ENCODE results near the gene ATG7.
A peak's percentile ranks its signal among the peaks of the same experiment; 100 is the strongest.

ATG7 gene

DNA sequence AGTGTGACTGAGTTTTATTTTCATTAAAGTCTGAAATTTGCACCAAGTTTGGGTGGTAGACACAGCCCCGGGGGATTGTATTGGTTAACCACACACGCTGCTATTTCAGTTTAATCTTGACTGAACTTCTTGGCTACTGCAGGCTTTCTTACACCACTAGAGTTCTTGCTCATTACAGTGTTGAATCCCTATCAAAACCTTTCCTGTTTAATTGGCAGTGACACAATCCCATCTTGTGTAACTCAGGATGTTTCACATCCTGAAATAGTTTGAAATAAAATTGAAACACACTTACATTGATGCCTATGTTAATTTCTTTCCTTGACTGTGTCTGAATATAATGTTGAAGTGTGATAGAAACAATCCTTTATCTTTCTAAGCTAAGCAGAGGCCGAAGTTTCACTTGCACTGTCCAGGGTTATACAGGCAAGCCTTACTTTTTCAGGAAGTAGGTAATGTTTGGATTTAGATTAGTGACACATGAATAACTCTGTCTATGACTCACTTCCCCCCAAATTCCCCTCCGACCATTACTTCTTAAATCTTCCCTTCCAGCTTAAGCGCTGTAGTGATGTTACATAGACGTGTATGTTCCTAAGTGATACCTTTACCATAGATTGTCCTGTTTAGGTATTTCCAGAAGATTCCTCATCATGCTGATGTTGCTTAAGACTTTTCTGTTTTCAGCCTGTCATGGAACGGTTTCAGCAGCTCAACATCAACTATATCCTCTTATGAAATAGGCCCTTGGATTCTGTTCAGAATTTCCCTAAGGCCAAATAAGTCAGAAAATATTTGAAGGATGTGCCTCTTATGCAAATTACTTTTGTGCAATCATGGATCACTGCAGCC lies 16.8 kb downstream of the ATG7 start:
- TF ChIP-seq ZNF8 (CRISPR knock-in tag; IDR thresholded peaks at IDR 0.05), result no peak
- TF ChIP-seq ZC3H10 (CRISPR knock-in tag; IDR thresholded peaks at IDR 0.05), result peak; percentile 31; the same call in 1 of the 2 replicates
- TF ChIP-seq ISL1 (CRISPR knock-in tag; IDR thresholded peaks at IDR 0.05), result 0 out of 2 replicates have a peak, but pooled peaks have one; percentile 30
- peak; percentile 83 for ATAC-seq

DNA sequence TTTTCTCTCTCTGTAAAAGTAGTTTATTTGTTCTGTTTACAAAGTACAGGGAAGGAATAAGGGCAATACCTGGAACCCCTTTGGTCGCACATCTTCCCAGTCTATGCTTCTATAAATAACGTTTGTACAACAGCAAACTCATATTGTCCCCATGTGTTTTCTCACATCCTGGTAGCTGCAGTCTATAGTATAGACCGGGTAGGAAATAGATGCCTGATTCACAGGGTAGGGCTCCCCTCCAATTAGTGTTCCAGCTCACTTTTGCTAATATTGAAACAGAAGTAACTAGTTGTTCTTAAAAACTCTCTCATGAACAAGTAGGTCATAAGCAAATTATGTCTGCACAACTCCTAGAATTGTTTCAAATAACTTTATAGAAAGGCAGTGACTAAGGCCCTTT lies 17.7 kb downstream of the ATG7 start:
- no peak for TF ChIP-seq ESRRG (CRISPR knock-in tag; IDR thresholded peaks at IDR 0.05)
- TF ChIP-seq ZNF8 (CRISPR knock-in tag; IDR thresholded peaks at IDR 0.05), result no peak
- no peak for TF ChIP-seq SNAI2 (CRISPR knock-in tag; IDR thresholded peaks at IDR 0.05)
- TF ChIP-seq CSDC2 (CRISPR knock-in tag; IDR thresholded peaks at IDR 0.05), result no peak
- no peak for TF ChIP-seq OSR1 (CRISPR knock-in tag; IDR thresholded peaks at IDR 0.05)
- no peak for TF ChIP-seq GLIS3 (CRISPR knock-in tag; IDR thresholded peaks at IDR 0.05)
- TF ChIP-seq ARNTL (CRISPR knock-in tag; IDR thresholded peaks at IDR 0.05; ENCODE audit: borderline replicate concordance, low read depth), result no peak
- no peak for TF ChIP-seq ZFP3 (CRISPR knock-in tag; IDR thresholded peaks at IDR 0.05)
- TF ChIP-seq CREB5 (CRISPR knock-in tag; IDR thresholded peaks at IDR 0.05; ENCODE audit: low read depth), result no peak
- TF ChIP-seq, protein P1, sequence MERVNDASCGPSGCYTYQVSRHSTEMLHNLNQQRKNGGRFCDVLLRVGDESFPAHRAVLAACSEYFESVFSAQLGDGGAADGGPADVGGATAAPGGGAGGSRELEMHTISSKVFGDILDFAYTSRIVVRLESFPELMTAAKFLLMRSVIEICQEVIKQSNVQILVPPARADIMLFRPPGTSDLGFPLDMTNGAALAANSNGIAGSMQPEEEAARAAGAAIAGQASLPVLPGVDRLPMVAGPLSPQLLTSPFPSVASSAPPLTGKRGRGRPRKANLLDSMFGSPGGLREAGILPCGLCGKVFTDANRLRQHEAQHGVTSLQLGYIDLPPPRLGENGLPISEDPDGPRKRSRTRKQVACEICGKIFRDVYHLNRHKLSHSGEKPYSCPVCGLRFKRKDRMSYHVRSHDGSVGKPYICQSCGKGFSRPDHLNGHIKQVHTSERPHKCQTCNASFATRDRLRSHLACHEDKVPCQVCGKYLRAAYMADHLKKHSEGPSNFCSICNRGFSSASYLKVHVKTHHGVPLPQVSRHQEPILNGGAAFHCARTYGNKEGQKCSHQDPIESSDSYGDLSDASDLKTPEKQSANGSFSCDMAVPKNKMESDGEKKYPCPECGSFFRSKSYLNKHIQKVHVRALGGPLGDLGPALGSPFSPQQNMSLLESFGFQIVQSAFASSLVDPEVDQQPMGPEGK (CRISPR knock-in tag; IDR thresholded peaks at IDR 0.05; ENCODE audit: borderline replicate concordance), result no peak
- TF ChIP-seq BACH2 (CRISPR knock-in tag; IDR thresholded peaks at IDR 0.05; ENCODE audit: borderline replicate concordance), result no peak
- no peak for TF ChIP-seq ZFP30 (CRISPR knock-in tag; IDR thresholded peaks at IDR 0.05)
- no peak for TF ChIP-seq ISL1 (CRISPR knock-in tag; IDR thresholded peaks at IDR 0.05)
- TF ChIP-seq RARB (CRISPR knock-in tag; IDR thresholded peaks at IDR 0.05), result no peak
- TF ChIP-seq ZC3H10 (CRISPR knock-in tag; IDR thresholded peaks at IDR 0.05), result no peak
- no peak for TF ChIP-seq PPARA (CRISPR knock-in tag; IDR thresholded peaks at IDR 0.05; ENCODE audit: borderline replicate concordance)
- no peak for ATAC-seq

DNA sequence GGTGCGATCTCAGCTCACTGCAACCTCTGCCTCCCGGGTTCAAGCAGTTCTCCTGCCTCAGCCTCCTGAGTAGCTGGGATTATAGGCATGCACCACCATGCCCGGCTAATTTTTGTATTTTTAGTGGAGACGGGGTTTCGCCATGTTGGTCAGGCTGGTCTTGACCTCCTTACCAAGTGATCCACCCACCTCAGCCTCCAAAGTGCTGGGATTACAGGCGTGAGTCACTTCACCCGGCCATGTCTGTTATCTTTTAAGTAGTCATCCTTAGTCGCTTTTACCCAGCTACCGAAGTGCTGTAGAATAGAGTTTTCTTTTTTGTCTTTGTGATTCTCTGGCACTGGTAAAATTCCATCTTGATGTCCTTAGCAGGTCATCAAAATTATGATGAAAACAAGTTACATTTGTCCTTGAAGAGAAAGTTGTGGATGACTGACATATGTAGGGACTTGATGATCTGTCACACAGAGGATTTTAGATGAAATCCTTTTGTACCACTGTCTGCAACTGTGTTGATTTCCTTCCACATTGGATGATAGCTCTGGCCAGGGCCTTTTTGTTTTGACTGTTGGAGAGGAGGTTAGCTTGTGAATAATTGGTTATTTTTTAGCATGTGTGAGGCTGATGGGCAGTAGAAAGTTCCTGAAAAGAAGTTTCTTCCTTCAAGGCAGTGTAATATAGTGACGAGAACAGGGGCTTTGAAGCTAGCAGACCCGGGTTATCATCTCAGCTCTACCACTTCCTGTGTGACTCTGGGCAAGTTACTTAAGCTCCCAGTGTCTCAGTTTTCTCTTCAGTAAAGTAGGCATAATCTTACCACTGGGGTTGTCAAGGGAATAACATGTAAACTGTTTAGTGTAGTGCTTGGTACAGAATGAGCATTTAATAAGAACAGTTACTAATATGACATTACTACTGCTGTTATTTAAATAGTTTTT lies 18.8 kb downstream of the ATG7 start:
- no peak for TF ChIP-seq ZNF8 (CRISPR knock-in tag; IDR thresholded peaks at IDR 0.05)
- TF ChIP-seq, protein P2, sequence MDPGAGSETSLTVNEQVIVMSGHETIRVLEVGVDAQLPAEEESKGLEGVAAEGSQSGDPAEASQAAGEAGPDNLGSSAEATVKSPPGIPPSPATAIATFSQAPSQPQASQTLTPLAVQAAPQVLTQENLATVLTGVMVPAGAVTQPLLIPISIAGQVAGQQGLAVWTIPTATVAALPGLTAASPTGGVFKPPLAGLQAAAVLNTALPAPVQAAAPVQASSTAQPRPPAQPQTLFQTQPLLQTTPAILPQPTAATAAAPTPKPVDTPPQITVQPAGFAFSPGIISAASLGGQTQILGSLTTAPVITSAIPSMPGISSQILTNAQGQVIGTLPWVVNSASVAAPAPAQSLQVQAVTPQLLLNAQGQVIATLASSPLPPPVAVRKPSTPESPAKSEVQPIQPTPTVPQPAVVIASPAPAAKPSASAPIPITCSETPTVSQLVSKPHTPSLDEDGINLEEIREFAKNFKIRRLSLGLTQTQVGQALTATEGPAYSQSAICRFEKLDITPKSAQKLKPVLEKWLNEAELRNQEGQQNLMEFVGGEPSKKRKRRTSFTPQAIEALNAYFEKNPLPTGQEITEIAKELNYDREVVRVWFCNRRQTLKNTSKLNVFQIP (CRISPR knock-in tag; IDR thresholded peaks at IDR 0.05; ENCODE audit: borderline replicate concordance, low read depth), result no peak
- no peak for TF ChIP-seq ESRRG (CRISPR knock-in tag; IDR thresholded peaks at IDR 0.05)
- no peak for TF ChIP-seq CSDC2 (CRISPR knock-in tag; IDR thresholded peaks at IDR 0.05)
- TF ChIP-seq PPARA (CRISPR knock-in tag; IDR thresholded peaks at IDR 0.05; ENCODE audit: borderline replicate concordance), result no peak
- no peak for TF ChIP-seq ZNF565 (CRISPR knock-in tag; conservative IDR thresholded peaks at IDR 0.05; ENCODE audit: low read depth)
- TF ChIP-seq ZFP30 (CRISPR knock-in tag; IDR thresholded peaks at IDR 0.05), result no peak
- TF ChIP-seq TOX (CRISPR knock-in tag; IDR thresholded peaks at IDR 0.05; ENCODE audit: borderline replicate concordance), result no peak
- no peak for TF ChIP-seq ZC3H10 (CRISPR knock-in tag; IDR thresholded peaks at IDR 0.05)
- ATAC-seq, result no peak

- ATAC-seq, result no peak
- no peak for TF ChIP-seq ZNF565 (CRISPR knock-in tag; conservative IDR thresholded peaks at IDR 0.05; ENCODE audit: low read depth)
- TF ChIP-seq CSDC2 (CRISPR knock-in tag; IDR thresholded peaks at IDR 0.05), result no peak
- TF ChIP-seq ISL1 (CRISPR knock-in tag; IDR thresholded peaks at IDR 0.05), result no peak
- TF ChIP-seq, protein P3, sequence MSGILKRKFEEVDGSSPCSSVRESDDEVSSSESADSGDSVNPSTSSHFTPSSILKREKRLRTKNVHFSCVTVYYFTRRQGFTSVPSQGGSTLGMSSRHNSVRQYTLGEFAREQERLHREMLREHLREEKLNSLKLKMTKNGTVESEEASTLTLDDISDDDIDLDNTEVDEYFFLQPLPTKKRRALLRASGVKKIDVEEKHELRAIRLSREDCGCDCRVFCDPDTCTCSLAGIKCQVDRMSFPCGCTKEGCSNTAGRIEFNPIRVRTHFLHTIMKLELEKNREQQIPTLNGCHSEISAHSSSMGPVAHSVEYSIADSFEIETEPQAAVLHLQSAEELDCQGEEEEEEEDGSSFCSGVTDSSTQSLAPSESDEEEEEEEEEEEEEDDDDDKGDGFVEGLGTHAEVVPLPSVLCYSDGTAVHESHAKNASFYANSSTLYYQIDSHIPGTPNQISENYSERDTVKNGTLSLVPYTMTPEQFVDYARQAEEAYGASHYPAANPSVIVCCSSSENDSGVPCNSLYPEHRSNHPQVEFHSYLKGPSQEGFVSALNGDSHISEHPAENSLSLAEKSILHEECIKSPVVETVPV (CRISPR knock-in tag; IDR thresholded peaks at IDR 0.05), result no peak
- TF ChIP-seq ZFP3 (CRISPR knock-in tag; IDR thresholded peaks at IDR 0.05), result no peak
- TF ChIP-seq TCF4 (CRISPR knock-in tag; IDR thresholded peaks at IDR 0.05; ENCODE audit: borderline replicate concordance), result no peak
- TF ChIP-seq ZNF70 (CRISPR knock-in tag; IDR thresholded peaks at IDR 0.05), result no peak
- TF ChIP-seq ZFP30 (CRISPR knock-in tag; IDR thresholded peaks at IDR 0.05), result no peak
- TF ChIP-seq, protein P4, sequence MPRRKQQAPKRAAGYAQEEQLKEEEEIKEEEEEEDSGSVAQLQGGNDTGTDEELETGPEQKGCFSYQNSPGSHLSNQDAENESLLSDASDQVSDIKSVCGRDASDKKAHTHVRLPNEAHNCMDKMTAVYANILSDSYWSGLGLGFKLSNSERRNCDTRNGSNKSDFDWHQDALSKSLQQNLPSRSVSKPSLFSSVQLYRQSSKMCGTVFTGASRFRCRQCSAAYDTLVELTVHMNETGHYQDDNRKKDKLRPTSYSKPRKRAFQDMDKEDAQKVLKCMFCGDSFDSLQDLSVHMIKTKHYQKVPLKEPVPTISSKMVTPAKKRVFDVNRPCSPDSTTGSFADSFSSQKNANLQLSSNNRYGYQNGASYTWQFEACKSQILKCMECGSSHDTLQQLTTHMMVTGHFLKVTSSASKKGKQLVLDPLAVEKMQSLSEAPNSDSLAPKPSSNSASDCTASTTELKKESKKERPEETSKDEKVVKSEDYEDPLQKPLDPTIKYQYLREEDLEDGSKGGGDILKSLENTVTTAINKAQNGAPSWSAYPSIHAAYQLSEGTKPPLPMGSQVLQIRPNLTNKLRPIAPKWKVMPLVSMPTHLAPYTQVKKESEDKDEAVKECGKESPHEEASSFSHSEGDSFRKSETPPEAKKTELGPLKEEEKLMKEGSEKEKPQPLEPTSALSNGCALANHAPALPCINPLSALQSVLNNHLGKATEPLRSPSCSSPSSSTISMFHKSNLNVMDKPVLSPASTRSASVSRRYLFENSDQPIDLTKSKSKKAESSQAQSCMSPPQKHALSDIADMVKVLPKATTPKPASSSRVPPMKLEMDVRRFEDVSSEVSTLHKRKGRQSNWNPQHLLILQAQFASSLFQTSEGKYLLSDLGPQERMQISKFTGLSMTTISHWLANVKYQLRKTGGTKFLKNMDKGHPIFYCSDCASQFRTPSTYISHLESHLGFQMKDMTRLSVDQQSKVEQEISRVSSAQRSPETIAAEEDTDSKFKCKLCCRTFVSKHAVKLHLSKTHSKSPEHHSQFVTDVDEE (CRISPR knock-in tag; IDR thresholded peaks at IDR 0.05), result no peak
- TF ChIP-seq OSR1 (CRISPR knock-in tag; IDR thresholded peaks at IDR 0.05), result no peak
These were observed 19.6 kb downstream of the ATG7 start for GRCh38 chr3:11291808-11292207.
